Esophagus muscularis mucosa (tissue), 4 donors: ENCODE data around the gene CCDC3. TPM values are rescaled to one million over a fixed set of nuclear protein-coding genes. Genes with fewer than 3 reads are reported as not detected.
A peak's percentile ranks its signal among the peaks of the same experiment; 100 is the strongest.

Experiments used
- DNase-seq: peaks from one replicate; pipeline ENCODE4 v3.0.0-alpha.2; 2017; ENCODE audit errors: extremely low spot score
- H3K27ac ChIP-seq, 4 donors: fragments of 200-600 bp; sonication (generic); replicated peaks in 1 of 4; 1 replicate in 3 of 4; 2 replicates in 1 of 4; pipeline ENCODE4 v1.5.1; 2016 to 2019; ENCODE audit warnings: mild to moderate bottlenecking in 1 of 4
- H3K27me3 ChIP-seq, 4 donors: fragments of 200-600 bp; sonication (generic); one replicate each; pipeline versions ENCODE4 v1.5.1 to v1.6.0; 2016 to 2019
- H3K36me3 ChIP-seq, 4 donors: fragments of 200-600 bp; sonication (generic); one replicate each; pipeline ENCODE4 v1.5.1; 2016 to 2019
- H3K4me1 ChIP-seq, 4 donors: fragments of 200-600 bp; sonication (generic); one replicate each; pipeline ENCODE4 v1.5.1; 2016 to 2019
- H3K4me3 ChIP-seq, 4 donors: fragments of 200-600 bp; sonication (generic); 1 replicate in 2 of 4; 2 replicates in 2 of 4; pipeline ENCODE4 v1.5.1; 2016 to 2019; ENCODE audit warnings: mild to moderate bottlenecking in 4 of 4, moderate library complexity in 1 of 4
- H3K9me3 ChIP-seq, 4 donors: fragments of 200-600 bp; sonication (generic); 1 replicate in 3 of 4; 2 replicates in 1 of 4; pipeline ENCODE4 v1.5.1; 2016 to 2019
- EP300 ChIP-seq: sonication (generic); formaldehyde crosslinking; IDR thresholded peaks from one replicate; pipeline ENCODE4 v1.6.1; 2017; ENCODE audit warnings: antibody characterized with exemption
- POLR2A ChIP-seq: fragments of 450-650 bp; IDR thresholded peaks from one replicate; pipeline ENCODE4 v1.6.1; 2017; ENCODE audit warnings: antibody characterized with exemption, moderate library complexity, mild to moderate bottlenecking, low read depth
- POLR2AphosphoS5 ChIP-seq, 2 donors: sonication (generic); formaldehyde crosslinking; IDR thresholded peaks; one replicate each; pipeline ENCODE4 v1.6.1; 2017; ENCODE audit warnings: antibody characterized with exemption in 2 of 2
- WGBS: methylation state at CpG from one replicate; pipeline ENCODE4 v1.1.5; 2018; 5-methylcytosine and 5-hydroxymethylcytosine counted together
- intact Hi-C: fragments of 100-400 bp; cut with DNase I; formaldehyde crosslinking; loops from one replicate; pipeline ENCODE4 v1.15.1; 2023
- total RNA-seq, 4 donors: library from RNA; depleted of rRNA; stranded (reverse); fragments of >200 nt; gene quantifications; one replicate each; pipeline versions ENCODE4 v1.1.0 to v1.2.1, GENCODE V29; 2016
- TF ChIP-seq, protein P1 (sequence below), 3 experiments: fragments of 200-600 bp in 2 of 3; fragments of 450-650 bp in 1 of 3; sonication (generic) in 2 of 3; IDR thresholded peaks; one replicate each; pipeline ENCODE4 v1.5.1; 2017 to 2019; ENCODE audit warnings: antibody characterized with exemption in 3 of 3, mild to moderate bottlenecking in 2 of 3, moderate library complexity in 1 of 3

The CCDC3 gene
- total RNA-seq, 4 donors from 2014 or later, result 23.7 to 79.1 (median 44.3) TPM

DNA sequence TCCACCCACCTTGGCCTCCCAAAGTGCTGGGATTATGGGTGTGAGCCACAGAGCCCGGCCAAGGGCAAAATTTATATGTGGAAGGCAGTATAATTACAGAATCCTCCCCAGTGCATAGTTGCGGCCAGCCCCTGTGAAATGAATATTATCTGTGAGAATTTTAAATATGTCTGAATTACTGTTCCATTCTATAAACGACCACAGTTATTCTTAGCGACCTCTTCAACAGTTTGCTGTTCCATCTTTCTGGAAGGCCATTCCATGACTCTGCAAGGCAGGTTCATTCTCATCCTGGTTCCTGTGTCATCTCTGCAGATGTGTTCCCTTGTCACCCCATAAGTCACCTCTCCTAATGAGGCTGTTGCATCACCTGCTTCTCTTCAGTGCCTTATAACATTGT, 90.7 kb downstream of the CCDC3 start:
- intact Hi-C loops, result no loop called here

GRCh38 chr10:12909836-12910185, 91.7 kb downstream of the CCDC3 start:
- H3K4me1 ChIP-seq, result peaks cover 0 to 25% (median 18%) of the 10 kb centered on the region in 4 donors
- peak; percentile 90 for DNase-seq
- 54% methylated on average over 3 of the region's 3 CpGs for WGBS
- H3K4me3 ChIP-seq, result no peak overlapping the region
- peak overlapping the region in 1 of 4 donors; percentile 42 for H3K27ac ChIP-seq
- intact Hi-C loops, result no loop called here
- peak in 1 of 2 donors; percentile 3 for TF ChIP-seq POLR2AphosphoS5 (IDR thresholded peaks at IDR 0.05)
- TF ChIP-seq POLR2A, result no peak
- H3K9me3 ChIP-seq, result no peaks in the 10 kb centered on the region
- H3K27me3 ChIP-seq, result no peaks in the 10 kb centered on the region
- H3K36me3 ChIP-seq, result no peaks in the 10 kb centered on the region

More for the DNA sequence above, 90.7 kb downstream of the CCDC3 start:
- Histone ChIP-seq H3K4me1 (peaks cover 0 to 21% (median 13%) of the 10 kb centered on the region in 4 donors), H3K27ac (no peak overlapping the region), H3K36me3 (no peaks in the 10 kb centered on the region), H3K27me3 (no peaks in the 10 kb centered on the region), H3K4me3 (no peak overlapping the region), H3K9me3 (no peaks in the 10 kb centered on the region)
- TF ChIP-seq POLR2AphosphoS5 (IDR thresholded peaks at IDR 0.05) (no peak), POLR2A (no peak), EP300 (no peak)
- TF ChIP-seq, protein P1, sequence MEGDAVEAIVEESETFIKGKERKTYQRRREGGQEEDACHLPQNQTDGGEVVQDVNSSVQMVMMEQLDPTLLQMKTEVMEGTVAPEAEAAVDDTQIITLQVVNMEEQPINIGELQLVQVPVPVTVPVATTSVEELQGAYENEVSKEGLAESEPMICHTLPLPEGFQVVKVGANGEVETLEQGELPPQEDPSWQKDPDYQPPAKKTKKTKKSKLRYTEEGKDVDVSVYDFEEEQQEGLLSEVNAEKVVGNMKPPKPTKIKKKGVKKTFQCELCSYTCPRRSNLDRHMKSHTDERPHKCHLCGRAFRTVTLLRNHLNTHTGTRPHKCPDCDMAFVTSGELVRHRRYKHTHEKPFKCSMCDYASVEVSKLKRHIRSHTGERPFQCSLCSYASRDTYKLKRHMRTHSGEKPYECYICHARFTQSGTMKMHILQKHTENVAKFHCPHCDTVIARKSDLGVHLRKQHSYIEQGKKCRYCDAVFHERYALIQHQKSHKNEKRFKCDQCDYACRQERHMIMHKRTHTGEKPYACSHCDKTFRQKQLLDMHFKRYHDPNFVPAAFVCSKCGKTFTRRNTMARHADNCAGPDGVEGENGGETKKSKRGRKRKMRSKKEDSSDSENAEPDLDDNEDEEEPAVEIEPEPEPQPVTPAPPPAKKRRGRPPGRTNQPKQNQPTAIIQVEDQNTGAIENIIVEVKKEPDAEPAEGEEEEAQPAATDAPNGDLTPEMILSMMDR (IDR thresholded peaks at IDR 0.05), result no peak
- WGBS, result 91% methylated on average over 4 of the region's 4 CpGs
- DNase-seq, result peak; percentile 68

- no peaks in the 10 kb centered on the region for H3K27me3 ChIP-seq
- no peak overlapping the region for H3K4me3 ChIP-seq
- H3K9me3 ChIP-seq, result no peaks in the 10 kb centered on the region
- DNase-seq, result peak; percentile 91
- no peak overlapping the region for H3K27ac ChIP-seq
- intact Hi-C loops, result no loop called here
- WGBS, result 95% methylated on average over 4 of the region's 9 CpGs
- peaks cover 0 to 25% (median 18%) of the 10 kb centered on the region in 4 donors for H3K4me1 ChIP-seq
- no peak for TF ChIP-seq EP300
- TF ChIP-seq, protein P1 (IDR thresholded peaks at IDR 0.05), result no peak
- no peak for TF ChIP-seq POLR2AphosphoS5 (IDR thresholded peaks at IDR 0.05)
- no peak for TF ChIP-seq POLR2A
- H3K36me3 ChIP-seq, result no peaks in the 10 kb centered on the region
Observed at GRCh38 chr10:12909182-12909835, 92.2 kb downstream of the CCDC3 start.

DNA sequence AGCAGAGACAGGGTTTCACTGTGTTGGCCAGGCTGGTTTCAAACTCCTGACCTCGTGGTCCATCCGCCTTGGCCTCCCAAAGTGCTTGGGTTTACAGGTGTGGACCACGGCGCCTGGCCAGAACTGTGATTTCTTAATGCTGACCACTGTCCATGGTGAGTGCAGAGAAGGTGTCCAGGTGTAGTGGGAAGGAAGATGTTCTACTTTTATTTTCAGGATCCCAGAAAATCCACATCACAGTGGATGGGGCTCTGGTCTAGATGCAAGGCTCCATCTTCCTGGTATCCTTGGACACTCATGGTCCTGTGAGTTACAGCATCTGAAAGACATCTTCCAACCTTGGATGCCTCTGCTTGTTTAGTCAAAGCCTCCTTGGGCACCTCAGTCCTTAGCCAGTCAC, 92.7 kb downstream of the CCDC3 start:
- DNase-seq, result peak; percentile 82
- Histone ChIP-seq H3K9me3 (no peaks in the 10 kb centered on the region), H3K4me1 (peaks cover 0 to 25% (median 18%) of the 10 kb centered on the region in 4 donors), H3K27ac (no peak overlapping the region), H3K36me3 (no peaks in the 10 kb centered on the region), H3K27me3 (no peaks in the 10 kb centered on the region), H3K4me3 (no peak overlapping the region)
- TF ChIP-seq, protein P1 (IDR thresholded peaks at IDR 0.05), result no peak
- no peak for TF ChIP-seq POLR2AphosphoS5 (IDR thresholded peaks at IDR 0.05)
- no peak for TF ChIP-seq EP300
- no peak for TF ChIP-seq POLR2A
- intact Hi-C loops, result no loop called here
- 100% methylated on average over 2 of the region's 4 CpGs for WGBS

DNA sequence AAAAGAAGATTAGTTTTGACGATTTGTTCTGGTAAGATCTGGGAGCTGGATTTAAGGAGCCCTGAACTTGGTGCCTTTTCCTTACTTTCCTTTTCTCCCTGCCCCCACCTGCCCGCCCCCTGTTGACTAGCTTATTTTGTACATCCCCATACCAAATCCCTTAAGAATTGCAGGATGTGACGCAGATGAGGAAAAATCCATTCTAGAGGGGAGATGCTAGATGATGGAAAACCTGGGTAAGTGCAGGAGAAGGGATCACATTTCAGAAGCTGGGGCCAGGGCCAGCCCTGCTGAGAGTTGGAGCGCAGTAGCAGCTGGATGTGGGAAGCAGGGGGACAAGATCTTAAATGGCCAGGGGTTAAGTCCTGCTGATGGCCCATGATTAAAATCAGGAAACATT, 93.9 kb downstream of the CCDC3 start:
- no peak for DNase-seq
- intact Hi-C loops, result no loop called here
- H3K27me3 ChIP-seq, result no peaks in the 10 kb centered on the region
- no peak overlapping the region for H3K4me3 ChIP-seq
- H3K4me1 ChIP-seq, result peaks cover 0 to 25% (median 18%) of the 10 kb centered on the region in 4 donors
- no peaks in the 10 kb centered on the region for H3K36me3 ChIP-seq
- WGBS, result 73% methylated on average over 4 of the region's 4 CpGs
- no peaks in the 10 kb centered on the region for H3K9me3 ChIP-seq
- no peak for TF ChIP-seq EP300
- TF ChIP-seq, protein P1 (IDR thresholded peaks at IDR 0.05), result no peak
- peak overlapping the region in 2 of 4 donors; percentile 3 to 9 for H3K27ac ChIP-seq
